ENCODE data around the gene PLEKHA6. TPM values are rescaled to one million over a fixed set of nuclear protein-coding genes. Genes with fewer than 3 reads are reported as not detected.

Gene PLEKHA6
- total RNA-seq, 1 donor from 2014 or later: 15.4 TPM

GRCh38 chr1:204203206-204203767 is 156.4 kb downstream of the PLEKHA6 start:
- TF ChIP-seq CTCF (IDR thresholded peaks at IDR 0.05; ENCODE audit: insufficient read depth, low read length, poor library complexity, severe bottlenecking): no peak
- no peak for DNase-seq (ENCODE audit: low read depth)
- H3K4me3 ChIP-seq (ENCODE audit: low read depth, low read length): no peak overlapping the region
- H3K36me3 ChIP-seq (ENCODE audit: control insufficient read depth, insufficient read depth, low read length): no peaks in the 10 kb centered on the region
- H3K27me3 ChIP-seq (ENCODE audit: control insufficient read depth, insufficient read depth, low read length): no peaks in the 10 kb centered on the region

- no peak for DNase-seq (ENCODE audit: low read depth)
- Histone ChIP-seq H3K36me3 (ENCODE audit: control insufficient read depth, insufficient read depth, low read length) (no peaks in the 10 kb centered on the region), H3K27me3 (ENCODE audit: control insufficient read depth, insufficient read depth, low read length) (no peaks in the 10 kb centered on the region), H3K4me3 (ENCODE audit: low read depth, low read length) (no peak overlapping the region)
- TF ChIP-seq CTCF (IDR thresholded peaks at IDR 0.05; ENCODE audit: insufficient read depth, low read length, poor library complexity, severe bottlenecking): no peak
Measured at GRCh38 chr1:204202481-204202880, 157.2 kb downstream of the PLEKHA6 start.

- no peak for TF ChIP-seq CTCF (IDR thresholded peaks at IDR 0.05; ENCODE audit: insufficient read depth, low read length, poor library complexity, severe bottlenecking)
- Histone ChIP-seq H3K27me3 (ENCODE audit: control insufficient read depth, insufficient read depth, low read length) (no peaks in the 10 kb centered on the region), H3K4me3 (ENCODE audit: low read depth, low read length) (no peak overlapping the region), H3K36me3 (ENCODE audit: control insufficient read depth, insufficient read depth, low read length) (no peaks in the 10 kb centered on the region)
- no peak for DNase-seq (ENCODE audit: low read depth)
Measured at GRCh38 chr1:204201348-204202040, 158.2 kb downstream of the PLEKHA6 start.

GRCh38 chr1:204199579-204199978 is 160.2 kb downstream of the PLEKHA6 start:
- no peak for DNase-seq (ENCODE audit: low read depth)
- Histone ChIP-seq H3K4me3 (ENCODE audit: low read depth, low read length) (no peak overlapping the region), H3K36me3 (ENCODE audit: control insufficient read depth, insufficient read depth, low read length) (no peaks in the 10 kb centered on the region), H3K27me3 (ENCODE audit: control insufficient read depth, insufficient read depth, low read length) (no peaks in the 10 kb centered on the region)
- TF ChIP-seq CTCF (IDR thresholded peaks at IDR 0.05; ENCODE audit: insufficient read depth, low read length, poor library complexity, severe bottlenecking): no peak

GRCh38 chr1:204198348-204199340 is 161.1 kb downstream of the PLEKHA6 start:
- DNase-seq (ENCODE audit: low read depth): peak; percentile 75
- peak; percentile 13 for TF ChIP-seq CTCF (IDR thresholded peaks at IDR 0.05; ENCODE audit: insufficient read depth, low read length, poor library complexity, severe bottlenecking)

More at GRCh38 chr1:204198348-204199340, 161.1 kb downstream of the PLEKHA6 start:
- no peaks in the 10 kb centered on the region for H3K27me3 ChIP-seq (ENCODE audit: control insufficient read depth, insufficient read depth, low read length)
- H3K36me3 ChIP-seq (ENCODE audit: control insufficient read depth, insufficient read depth, low read length): no peaks in the 10 kb centered on the region
- H3K4me3 ChIP-seq (ENCODE audit: low read depth, low read length): no peak overlapping the region

Data from kidney epithelial cell (primary cell).